Naive thymus-derived CD4-positive, alpha-beta T cell (primary cell): ENCODE results near the gene ZFYVE19. TPM values are rescaled to one million over a fixed set of nuclear protein-coding genes. Genes with fewer than 3 reads are reported as not detected.

Experiments
- ATAC-seq: fragments of 150-1000 bp; cut with Tn5 transposase; 2 replicates; pipeline ENCODE4 v1.10.0; 2021; ENCODE audit warnings: mild to moderate bottlenecking, moderate library complexity
- CTCF ChIA-PET: fragments of 350-600 bp; sonication (Branson Sonifier 250); formaldehyde crosslinking; loops from one replicate; lab custom pipeline; 2021; ENCODE audit warnings: antibody characterized with exemption; lab: Charles Lee
- POLR2A ChIA-PET: fragments of 350-600 bp; sonication (Branson Sonifier 250); formaldehyde crosslinking; loops from one replicate; lab custom pipeline; 2021; ENCODE audit warnings: antibody characterized with exemption, inconsistent platforms; lab: Charles Lee
- DNase-seq, 9 donors: peaks; one replicate each; pipeline versions ENCODE4 v3.0.0 to v3.0.0-alpha.2; 2020 to 2022; ENCODE audit warnings: mixed read lengths in 1 of 9
- H3K27ac ChIP-seq: one replicate; pipeline ENCODE4 v1.7.0; 2013; ENCODE audit warnings: mild to moderate bottlenecking, low read depth, low read length, moderate library complexity
- H3K27me3 ChIP-seq, 2 donors: one replicate each; pipeline ENCODE4 v1.7.0; 2013; ENCODE audit warnings: low read length in 2 of 2, mild to moderate bottlenecking in 2 of 2, moderate library complexity in 2 of 2; ENCODE audit not compliant: control insufficient read depth in 2 of 2, insufficient read depth in 2 of 2
- H3K36me3 ChIP-seq, 3 experiments: 1 replicate in 2 of 3; 2 replicates in 1 of 3; pipeline ENCODE4 v1.7.0; 2013; ENCODE audit warnings: low read length in 3 of 3, mild to moderate bottlenecking in 3 of 3, moderate library complexity in 1 of 3; ENCODE audit not compliant: insufficient read depth in 3 of 3, control insufficient read depth in 2 of 3
- H3K4me1 ChIP-seq, 2 donors: one replicate each; pipeline ENCODE4 v1.7.0; 2013; ENCODE audit warnings: low read length in 2 of 2, mild to moderate bottlenecking in 2 of 2, moderate library complexity in 1 of 2; ENCODE audit not compliant: control insufficient read depth in 2 of 2, insufficient read depth in 2 of 2
- H3K4me3 ChIP-seq: 2 replicates; pipeline ENCODE4 v1.7.0; 2013; ENCODE audit warnings: mild to moderate bottlenecking, low read length
- H3K9me3 ChIP-seq, 3 experiments: 1 replicate in 2 of 3; 2 replicates in 1 of 3; pipeline ENCODE4 v1.7.0; 2013; ENCODE audit warnings: low read length in 3 of 3; ENCODE audit not compliant: control insufficient read depth in 2 of 3
- H3K27ac Mint-ChIP-seq, 9 donors: one replicate each; pipeline ENCODE4 v1.8.0; 2020 to 2022; ENCODE audit warnings: mixed read lengths in 9 of 9, mild to moderate bottlenecking in 8 of 9, moderate library complexity in 5 of 9, inconsistent platforms in 2 of 9
- H3K27me3 Mint-ChIP-seq, 5 donors: one replicate each; pipeline ENCODE4 v1.8.0; 2021 to 2022; ENCODE audit warnings: mixed read lengths in 5 of 5, mild to moderate bottlenecking in 1 of 5
- H3K36me3 Mint-ChIP-seq, 5 donors: one replicate each; pipeline ENCODE4 v1.8.0; 2020 to 2022; ENCODE audit warnings: mixed read lengths in 5 of 5, mild to moderate bottlenecking in 3 of 5, inconsistent platforms in 1 of 5
- H3K4me1 Mint-ChIP-seq, 7 donors: one replicate each; pipeline ENCODE4 v1.8.0; 2020 to 2022; ENCODE audit warnings: mixed read lengths in 7 of 7, mild to moderate bottlenecking in 3 of 7, inconsistent platforms in 1 of 7
- H3K4me3 Mint-ChIP-seq, 10 donors: one replicate each; pipeline ENCODE4 v1.8.0; 2020 to 2022; ENCODE audit warnings: mild to moderate bottlenecking in 10 of 10, mixed read lengths in 10 of 10, moderate library complexity in 6 of 10, inconsistent platforms in 2 of 10
- H3K9me3 Mint-ChIP-seq, 11 donors: one replicate each; pipeline ENCODE4 v1.8.0; 2020 to 2022; ENCODE audit warnings: mixed read lengths in 11 of 11, mild to moderate bottlenecking in 4 of 11, inconsistent platforms in 1 of 11, moderate library complexity in 1 of 11
- intact Hi-C, 2 donors: fragments of 100-400 bp; cut with micrococcal nuclease; formaldehyde crosslinking; loops; one replicate each; pipeline ENCODE4 v1.15.1; 2023
- polyA plus RNA-seq, 2 donors: library from polyadenylated mRNA; unstranded; fragments of 300-500 nt; fragmentation: Illumina TruSeq; gene quantifications; one replicate each; pipeline ENCODE4 v1.2.3, GENCODE V29; 2021
- total RNA-seq, 6 experiments: library from RNA in 5 of 6; stranded (reverse) in 5 of 6; gene quantifications; 1 replicate in 5 of 6; 2 replicates in 1 of 6; pipeline ENCODE4 v1.2.3 and lab custom pipeline; 2021 to 2026

ZFYVE19 gene, protein sequence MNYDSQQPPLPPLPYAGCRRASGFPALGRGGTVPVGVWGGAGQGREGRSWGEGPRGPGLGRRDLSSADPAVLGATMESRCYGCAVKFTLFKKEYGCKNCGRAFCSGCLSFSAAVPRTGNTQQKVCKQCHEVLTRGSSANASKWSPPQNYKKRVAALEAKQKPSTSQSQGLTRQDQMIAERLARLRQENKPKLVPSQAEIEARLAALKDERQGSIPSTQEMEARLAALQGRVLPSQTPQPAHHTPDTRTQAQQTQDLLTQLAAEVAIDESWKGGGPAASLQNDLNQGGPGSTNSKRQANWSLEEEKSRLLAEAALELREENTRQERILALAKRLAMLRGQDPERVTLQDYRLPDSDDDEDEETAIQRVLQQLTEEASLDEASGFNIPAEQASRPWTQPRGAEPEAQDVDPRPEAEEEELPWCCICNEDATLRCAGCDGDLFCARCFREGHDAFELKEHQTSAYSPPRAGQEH
- total RNA-seq (10 to 100 TPM; 17.9 to 31.9 (median 30.5) TPM), polyA plus RNA-seq (10 to 100 TPM; 15.7 to 22.7 TPM), total RNA-seq (lab: John Stamatoyannopoulos, UW) (32.2 reads per million, percentile 61 among the genes with 10 or more reads in this experiment)

DNA sequence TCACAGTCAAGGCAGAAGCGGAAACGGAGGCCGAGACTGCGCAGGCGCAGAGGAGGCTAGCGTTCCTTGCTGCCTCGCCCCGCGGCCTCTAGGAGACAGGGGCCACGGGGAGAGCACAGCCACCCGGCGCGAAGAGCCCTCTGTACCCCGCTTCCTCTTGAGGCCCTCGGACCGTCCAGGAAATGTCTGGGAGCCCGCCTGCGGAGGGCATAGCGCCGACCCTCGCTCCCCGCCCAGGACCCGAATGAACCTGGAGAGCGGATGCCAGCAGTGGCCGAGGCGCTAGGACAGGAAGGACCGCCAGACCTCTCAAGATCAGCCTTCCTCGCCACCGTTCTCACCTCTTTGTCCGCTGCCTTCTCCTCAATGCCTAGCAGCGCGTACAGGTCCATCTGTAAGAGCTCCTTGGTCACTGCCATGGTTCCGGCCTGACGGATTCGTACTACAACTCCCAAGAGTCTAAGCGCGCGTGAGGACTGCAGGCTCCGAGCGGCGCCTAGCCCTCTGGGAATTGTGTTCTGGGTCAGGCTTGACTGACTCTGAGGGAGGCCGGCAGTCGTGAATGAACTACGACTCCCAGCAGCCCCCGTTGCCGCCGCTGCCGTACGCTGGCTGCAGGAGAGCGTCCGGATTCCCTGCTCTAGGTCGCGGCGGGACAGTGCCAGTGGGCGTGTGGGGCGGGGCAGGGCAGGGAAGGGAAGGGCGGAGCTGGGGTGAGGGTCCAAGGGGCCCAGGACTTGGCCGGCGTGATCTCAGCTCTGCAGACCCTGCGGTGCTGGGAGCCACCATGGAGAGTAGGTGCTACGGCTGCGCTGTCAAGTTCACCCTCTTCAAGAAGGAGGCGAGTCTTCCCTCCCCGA, at the start of gene ZFYVE19, which contains the start of gene DNAJC17:
Gene ZFYVE19, plus strand, starts transcription at position 62 of the 860 bp plus-strand sequence. Its CDS starts 501 bp downstream, at position 563.
Gene DNAJC17, minus strand, starts transcription at position 446 of the 860 bp plus-strand sequence. Its CDS starts 27 bp downstream, at position 419.
- Histone ChIP-seq H3K4me1 (peaks cover 14 to 16% of the 10 kb centered on the region in 2 donors), H3K36me3 (peaks cover 0 to 17% (median 4%) of the 10 kb centered on the region in 3 experiments), H3K27ac (peak within 1 kb of the TSS; percentile 95), H3K4me3 (peak within 1 kb of the TSS; percentile 99), H3K9me3 (no peaks in the 10 kb centered on the region), H3K27me3 (no peaks in the 10 kb centered on the region)
- Mint-ChIP-seq H3K9me3 (no peaks in the 10 kb centered on the region), H3K36me3 (peaks cover 0 to 16% (median 9%) of the 10 kb centered on the region in 5 donors), H3K27ac (peak within 1 kb of the TSS; percentile 84 to 98 (median 96)), H3K4me3 (peak within 1 kb of the TSS; percentile 92 to 98 (median 96)), H3K27me3 (no peaks in the 10 kb centered on the region), H3K4me1 (peaks cover 17 to 43% (median 25%) of the 10 kb centered on the region in 7 donors)
- ChIA-PET CTCF (interaction anchor here (0.5 to 1.0 kb wide), 4 partner anchors 25 to 532 kb away, joined by 3 to 4 read pairs (median 3); no protein-coding TSS in a partner anchor), POLR2A (interaction anchor here (0.9 to 2.3 kb wide), 6 partner anchors 55 to 525 kb away, joined by 3 to 14 read pairs (median 4); partner anchors contain the start of genes KNL1, NUSAP1, OIP5 and RAD51)
- peak; percentile 99 for ATAC-seq
- intact Hi-C loops: loop anchor here (1.0 to 10.0 kb wide), 20 partner anchors 24 to 1025 kb away; partner anchors contain the start of genes CHAC1 (in 2 of the 2), GCHFR (in 2 of the 2), KNL1 (in 2 of the 2) and RAD51 (in 2 of the 2)
- DNase-seq: peak; percentile 86 to 96 (median 91)

DNA sequence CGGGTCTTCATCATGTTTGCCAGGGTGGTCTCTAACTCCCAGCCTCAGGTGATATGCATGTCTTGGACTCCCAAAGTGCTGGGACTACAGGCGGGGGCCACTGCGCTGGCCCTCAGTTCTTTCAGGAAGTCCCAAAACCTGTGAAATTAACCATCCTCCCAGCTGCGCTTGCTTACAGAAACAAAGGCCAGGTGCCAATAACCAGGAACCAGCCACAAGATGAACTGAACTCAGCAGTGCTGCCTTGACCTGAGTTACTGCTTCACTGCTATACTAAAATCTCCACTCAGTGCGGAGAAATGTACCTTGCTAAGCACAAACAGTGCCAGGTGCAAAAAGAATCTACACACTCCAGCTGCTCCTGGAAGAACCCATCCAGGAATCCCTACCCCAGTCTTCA, 46.9 kb upstream of the ZFYVE19 start:
- intact Hi-C loops: no loop called here
- ATAC-seq (no peak), DNase-seq (no peak)
- Histone ChIP-seq H3K4me1 (peaks cover 7 to 12% of the 10 kb centered on the region in 2 donors), H3K36me3 (peaks cover 0 to 4% (median 0%) of the 10 kb centered on the region in 3 experiments), H3K9me3 (no peaks in the 10 kb centered on the region), H3K4me3 (no peak overlapping the region), H3K27ac (no peak overlapping the region), H3K27me3 (no peaks in the 10 kb centered on the region)
- H3K4me3 Mint-ChIP-seq: no peak overlapping the region
- ChIA-PET CTCF (no interaction called here), POLR2A (no interaction called here)
- peak overlapping the region in 1 of 9 donors; percentile 14 for H3K27ac Mint-ChIP-seq
- H3K27me3 Mint-ChIP-seq: no peaks in the 10 kb centered on the region
- no peaks in the 10 kb centered on the region for H3K36me3 Mint-ChIP-seq
- no peaks in the 10 kb centered on the region for H3K9me3 Mint-ChIP-seq
- peaks cover 0 to 25% (median 18%) of the 10 kb centered on the region in 7 donors for H3K4me1 Mint-ChIP-seq

DNA sequence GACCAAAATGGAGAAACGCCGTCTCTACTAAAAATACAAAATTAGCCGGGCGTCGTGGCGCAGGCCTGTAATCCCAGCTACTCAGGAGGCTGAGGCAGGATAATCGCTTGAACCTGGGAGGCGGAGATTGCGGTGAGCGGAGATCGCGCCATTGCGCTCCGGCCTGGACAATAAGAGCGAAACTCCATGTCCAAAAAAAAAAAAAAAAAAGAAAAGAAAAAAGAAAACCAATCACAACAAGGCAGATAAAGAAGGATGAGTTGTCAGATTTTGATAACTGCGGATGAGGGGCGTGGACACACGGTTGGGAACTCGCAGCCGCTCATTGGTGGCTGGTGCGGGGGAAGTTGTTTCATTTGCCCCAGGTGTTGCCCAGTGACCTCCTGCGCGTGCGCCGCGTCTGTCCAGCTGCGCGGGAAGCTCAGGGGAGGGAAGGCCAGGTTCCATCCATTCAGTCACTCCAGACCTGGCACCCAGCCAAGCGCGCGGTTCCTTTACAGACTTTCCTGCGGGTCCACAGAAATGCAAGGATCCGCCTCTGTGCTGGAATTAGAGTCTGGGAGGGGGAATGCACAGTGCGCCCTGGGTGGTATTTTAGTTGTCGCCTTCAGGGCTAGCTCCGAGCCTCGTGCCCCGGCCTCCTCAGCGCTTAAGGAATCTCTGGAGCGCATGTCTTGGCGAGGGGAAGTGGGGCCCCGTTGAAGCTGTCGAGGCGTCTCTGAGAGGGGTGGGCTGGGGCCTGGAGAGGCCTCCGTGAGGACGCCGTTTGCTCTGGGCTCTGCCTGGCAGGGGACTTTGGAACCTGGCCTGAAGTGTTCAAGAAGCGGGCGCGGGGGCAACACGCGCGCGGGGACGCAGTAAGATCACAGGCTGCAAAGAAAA, 43.7 kb upstream of the ZFYVE19 start:
- ATAC-seq (peak; percentile 4), DNase-seq (peak in 4 of 9 donors; percentile 16 to 53 (median 35))
- peaks cover 0 to 14% (median 0%) of the 10 kb centered on the region in 3 experiments for H3K36me3 ChIP-seq
- no peaks in the 10 kb centered on the region for H3K27me3 ChIP-seq
- no peaks in the 10 kb centered on the region for H3K36me3 Mint-ChIP-seq
- intact Hi-C loops: loop anchor here in 1 of 2 donors (1.0 kb wide), 1 partner anchor 8 kb away; the partner anchor contains the start of gene RMDN3
- POLR2A ChIA-PET: interaction anchor here (1.0 to 3.7 kb wide), 2 partner anchors 69 to 198 kb away, joined by 7 to 21 read pairs; partner anchors contain the start of genes CCDC32 and RAD51
- CTCF ChIA-PET: interaction anchor here (0.5 kb wide), 1 partner anchor 272 kb away, joined by 3 read pairs; no protein-coding TSS in a partner anchor
- H3K4me3 Mint-ChIP-seq: peak overlapping the region; percentile 76 to 94 (median 90)
- H3K4me1 ChIP-seq: peaks cover 12 to 17% of the 10 kb centered on the region in 2 donors
- no peaks in the 10 kb centered on the region for H3K27me3 Mint-ChIP-seq
- H3K27ac ChIP-seq: peak overlapping the region; percentile 78
- peaks cover 1 to 31% (median 28%) of the 10 kb centered on the region in 7 donors for H3K4me1 Mint-ChIP-seq
- H3K4me3 ChIP-seq: peak overlapping the region; percentile 71
- no peaks in the 10 kb centered on the region for H3K9me3 ChIP-seq
- H3K27ac Mint-ChIP-seq: peak overlapping the region; percentile 69 to 92 (median 87)
- H3K9me3 Mint-ChIP-seq: no peaks in the 10 kb centered on the region

DNA sequence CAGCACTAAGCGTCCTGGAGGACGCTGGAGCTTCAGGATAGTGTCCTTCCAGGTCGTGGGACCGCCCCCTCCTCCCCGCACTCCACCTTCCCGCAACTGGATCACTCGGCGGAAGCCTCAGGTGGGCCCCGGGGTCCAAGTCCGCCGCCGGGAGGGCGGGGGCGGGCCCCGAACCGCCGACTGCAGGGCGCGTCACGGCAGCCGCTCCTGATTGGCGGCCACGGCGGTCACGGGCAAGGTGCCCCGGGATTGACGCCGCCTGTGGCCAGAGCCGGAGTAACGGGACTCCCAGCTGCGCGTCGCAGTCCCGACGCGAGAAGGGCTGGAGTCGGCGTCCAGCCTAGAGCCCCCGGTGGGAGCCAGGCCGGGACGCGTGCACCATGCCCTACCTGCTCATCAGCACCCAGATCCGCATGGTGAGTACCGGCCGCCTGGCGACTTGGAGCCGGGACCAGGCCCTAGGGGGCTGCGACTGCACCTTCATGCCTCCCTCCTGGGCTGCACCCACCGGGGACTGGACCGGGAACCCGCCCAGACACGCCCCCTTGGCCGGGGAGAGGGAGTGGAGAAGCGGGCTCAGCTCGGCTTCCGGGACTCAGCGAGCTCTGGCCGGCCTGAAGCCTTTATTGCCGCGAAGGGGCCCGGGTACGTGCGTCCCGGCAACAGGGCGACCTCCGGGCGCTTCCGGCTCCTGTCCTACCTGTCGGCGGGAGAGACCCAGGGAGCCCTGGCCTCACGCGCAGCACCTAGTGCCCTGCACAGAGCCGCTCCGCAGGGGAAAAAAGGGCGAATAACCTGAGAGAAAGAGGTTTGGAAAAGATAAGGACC, 42.9 kb upstream of the ZFYVE19 start, which contains the start of gene GCHFR:
Gene GCHFR, plus strand, starts transcription at position 268 of the 828 bp plus-strand sequence. Its CDS starts 113 bp downstream, at position 381.
- peak; percentile 53 to 86 (median 57) for DNase-seq
- peaks cover 0 to 2% (median 0%) of the 10 kb centered on the region in 5 donors for H3K36me3 Mint-ChIP-seq

More for the DNA sequence above, 42.9 kb upstream of the ZFYVE19 start, which contains the start of gene GCHFR:
- no peaks in the 10 kb centered on the region for H3K27me3 Mint-ChIP-seq
- peak within 1 kb of the TSS; percentile 82 to 94 (median 87) for H3K27ac Mint-ChIP-seq
- POLR2A ChIA-PET: interaction anchor here (0.6 to 3.7 kb wide), 6 partner anchors 8 to 126 kb away, joined by 3 to 21 read pairs (median 4); partner anchors contain the start of gene RAD51
- no peaks in the 10 kb centered on the region for H3K9me3 Mint-ChIP-seq
- Histone ChIP-seq H3K4me3 (peak within 1 kb of the TSS; percentile 71), H3K27ac (peak within 1 kb of the TSS; percentile 78), H3K27me3 (no peaks in the 10 kb centered on the region), H3K4me1 (peaks cover 17 to 20% of the 10 kb centered on the region in 2 donors), H3K9me3 (no peaks in the 10 kb centered on the region), H3K36me3 (peaks cover 0 to 17% (median 0%) of the 10 kb centered on the region in 3 experiments)
- peak within 1 kb of the TSS; percentile 76 to 94 (median 90) for H3K4me3 Mint-ChIP-seq
- peaks cover 10 to 38% (median 35%) of the 10 kb centered on the region in 7 donors for H3K4me1 Mint-ChIP-seq
- peak; percentile 72 for ATAC-seq
- intact Hi-C loops: loop anchor here (1.0 to 2.0 kb wide), 4 partner anchors 9 to 43 kb away; partner anchors contain the start of genes DNAJC17 (in 2 of the 2), ZFYVE19 (in 2 of the 2) and RMDN3 (in 1 of the 2)
- CTCF ChIA-PET: interaction anchor here (0.6 kb wide), 3 partner anchors 8 to 1707 kb away, joined by 3 to 5 read pairs (median 3); no protein-coding TSS in a partner anchor
